C4-2B (cell line): ENCODE measurements around the gene ALG12.

ENCODE experiments used
- H3K27ac ChIP-seq: fragments of 450-650 bp; 2 replicates; pipeline ENCODE4 v1.5.1; 2017
- ZFX ChIP-seq: fragments of 450-650 bp; IDR thresholded peaks from 2 replicates; pipeline ENCODE4 v1.6.1; 2017
- TF ChIP-seq, protein P1 (sequence below): fragments of 450-650 bp; conservative IDR thresholded peaks from 2 replicates; pipeline ENCODE4 v1.5.1; 2017; ENCODE audit warnings: mild to moderate bottlenecking

Gene ALG12

DNA sequence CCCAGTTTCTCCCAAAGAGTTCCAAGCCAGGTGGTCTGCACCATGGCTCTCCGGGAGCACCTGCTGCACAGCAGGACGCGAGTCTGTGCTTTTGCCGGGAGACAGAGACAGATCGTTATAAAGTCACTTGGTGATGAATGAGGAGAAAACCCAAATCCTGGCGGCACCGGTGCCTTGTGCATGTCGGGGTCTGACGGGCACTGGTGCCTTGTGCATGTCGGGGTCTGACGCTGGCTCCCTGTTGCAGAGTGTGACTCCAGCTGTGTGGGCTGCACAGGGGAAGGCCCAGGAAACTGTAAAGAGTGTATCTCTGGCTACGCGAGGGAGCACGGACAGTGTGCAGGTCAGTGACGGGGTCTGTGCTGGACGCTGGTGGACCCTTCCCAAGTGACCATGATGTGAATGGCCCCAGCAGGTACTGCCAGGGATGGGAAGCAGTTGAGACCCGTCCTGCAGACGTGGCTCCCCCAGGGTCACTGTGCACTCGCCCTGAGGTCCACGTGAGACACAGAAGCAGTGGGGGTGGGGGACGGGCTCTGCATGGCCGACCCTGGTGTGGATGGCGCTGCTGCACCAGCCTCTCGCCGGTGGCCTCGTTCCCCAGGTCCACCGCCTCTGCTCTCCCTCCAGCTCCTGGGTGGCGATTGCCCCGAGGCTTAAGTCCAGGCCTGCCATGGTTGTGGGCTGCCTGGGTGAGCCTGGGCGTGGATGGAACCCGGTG, 6.0 kb upstream of the ALG12 start:
- TF ChIP-seq ZFX = no peak
- TF ChIP-seq, protein P1, sequence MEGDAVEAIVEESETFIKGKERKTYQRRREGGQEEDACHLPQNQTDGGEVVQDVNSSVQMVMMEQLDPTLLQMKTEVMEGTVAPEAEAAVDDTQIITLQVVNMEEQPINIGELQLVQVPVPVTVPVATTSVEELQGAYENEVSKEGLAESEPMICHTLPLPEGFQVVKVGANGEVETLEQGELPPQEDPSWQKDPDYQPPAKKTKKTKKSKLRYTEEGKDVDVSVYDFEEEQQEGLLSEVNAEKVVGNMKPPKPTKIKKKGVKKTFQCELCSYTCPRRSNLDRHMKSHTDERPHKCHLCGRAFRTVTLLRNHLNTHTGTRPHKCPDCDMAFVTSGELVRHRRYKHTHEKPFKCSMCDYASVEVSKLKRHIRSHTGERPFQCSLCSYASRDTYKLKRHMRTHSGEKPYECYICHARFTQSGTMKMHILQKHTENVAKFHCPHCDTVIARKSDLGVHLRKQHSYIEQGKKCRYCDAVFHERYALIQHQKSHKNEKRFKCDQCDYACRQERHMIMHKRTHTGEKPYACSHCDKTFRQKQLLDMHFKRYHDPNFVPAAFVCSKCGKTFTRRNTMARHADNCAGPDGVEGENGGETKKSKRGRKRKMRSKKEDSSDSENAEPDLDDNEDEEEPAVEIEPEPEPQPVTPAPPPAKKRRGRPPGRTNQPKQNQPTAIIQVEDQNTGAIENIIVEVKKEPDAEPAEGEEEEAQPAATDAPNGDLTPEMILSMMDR = no peak
- no peak overlapping the region for H3K27ac ChIP-seq

DNA sequence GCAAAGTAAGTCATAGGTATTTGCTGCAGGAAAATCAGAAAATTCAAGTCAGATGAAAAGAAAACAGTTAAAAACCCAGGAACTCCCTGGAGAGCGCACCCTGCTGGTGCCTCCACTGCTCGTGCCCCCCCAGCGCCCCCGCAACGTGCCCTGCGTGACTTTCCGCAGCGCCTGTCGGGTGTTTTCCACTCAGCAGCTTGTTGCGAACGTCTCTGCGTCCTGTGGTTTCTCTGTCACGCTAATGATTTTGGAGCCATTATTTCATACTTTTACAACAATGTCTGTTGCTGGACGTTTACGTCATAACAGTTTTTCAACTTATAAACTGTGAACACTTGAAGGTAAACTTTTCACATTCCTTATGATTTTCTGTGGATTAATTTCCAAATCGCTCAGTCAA, 5.2 kb upstream of the ALG12 start:
- TF ChIP-seq ZFX = no peak
- TF ChIP-seq, protein P1 = no peak
- no peak overlapping the region for H3K27ac ChIP-seq

GRCh38 chr22:49922926-49923325, 4.7 kb upstream of the ALG12 start:
- H3K27ac ChIP-seq = no peak overlapping the region
- no peak for TF ChIP-seq ZFX
- TF ChIP-seq, protein P1 = no peak

GRCh38 chr22:49922484-49922883, 4.2 kb upstream of the ALG12 start:
- TF ChIP-seq, protein P1 = no peak
- TF ChIP-seq ZFX = no peak
- H3K27ac ChIP-seq = no peak overlapping the region

GRCh38 chr22:49921508-49922278, 3.5 kb upstream of the ALG12 start:
- H3K27ac ChIP-seq = no peak overlapping the region
- no peak for TF ChIP-seq ZFX
- TF ChIP-seq, protein P1 = no peak

- TF ChIP-seq, protein P1 = no peak
- no peak for TF ChIP-seq ZFX
- no peak overlapping the region for H3K27ac ChIP-seq
Observed at GRCh38 chr22:49920859-49921258, 2.6 kb upstream of the ALG12 start.
